ENCODE data around the gene SSX2B.
"Not testable (repeated sequence)": the region's sequence is repeated elsewhere in the genome, so short reads cannot be mapped to it uniquely, and the experiment has no call there.

The SSX2B gene, protein sequence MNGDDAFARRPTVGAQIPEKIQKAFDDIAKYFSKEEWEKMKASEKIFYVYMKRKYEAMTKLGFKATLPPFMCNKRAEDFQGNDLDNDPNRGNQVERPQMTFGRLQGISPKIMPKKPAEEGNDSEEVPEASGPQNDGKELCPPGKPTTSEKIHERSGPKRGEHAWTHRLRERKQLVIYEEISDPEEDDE

DNA sequence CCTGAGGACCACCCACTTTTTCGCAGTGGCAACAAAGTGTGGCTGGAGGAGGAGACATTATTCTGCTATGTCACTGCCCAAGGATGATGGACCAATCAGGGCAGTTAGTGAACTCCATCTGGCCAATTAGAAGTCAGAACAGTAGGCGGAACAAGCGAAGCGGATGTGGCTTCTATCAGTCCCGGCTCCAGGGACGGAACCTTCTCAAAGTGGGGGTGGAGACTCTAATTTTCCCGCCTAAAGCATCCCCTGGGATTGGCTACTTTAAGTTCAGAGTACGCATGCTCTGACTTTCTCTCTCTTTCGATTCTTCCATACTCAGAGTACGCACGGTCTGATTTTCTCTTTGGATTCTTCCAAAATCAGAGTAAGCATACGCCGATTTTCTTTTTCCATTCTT, at the start of gene SSX2B:
Gene SSX2B, plus strand, starts transcription at position 301 of the 400 bp plus-strand sequence. CDS start 1,429 bp downstream, outside the sequence.
- DNase-seq (ENCODE audit: low spot score); in situ Hi-C loops (cut with MboI; ENCODE audit: low pct_unique_long_range_greater_than_20kb, low sequenced_read_pairs, unreplicated experiment): not testable (repeated sequence)

DNA sequence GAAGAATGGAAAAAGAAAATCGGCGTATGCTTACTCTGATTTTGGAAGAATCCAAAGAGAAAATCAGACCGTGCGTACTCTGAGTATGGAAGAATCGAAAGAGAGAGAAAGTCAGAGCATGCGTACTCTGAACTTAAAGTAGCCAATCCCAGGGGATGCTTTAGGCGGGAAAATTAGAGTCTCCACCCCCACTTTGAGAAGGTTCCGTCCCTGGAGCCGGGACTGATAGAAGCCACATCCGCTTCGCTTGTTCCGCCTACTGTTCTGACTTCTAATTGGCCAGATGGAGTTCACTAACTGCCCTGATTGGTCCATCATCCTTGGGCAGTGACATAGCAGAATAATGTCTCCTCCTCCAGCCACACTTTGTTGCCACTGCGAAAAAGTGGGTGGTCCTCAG, 44.0 kb upstream of the SSX2B start, which contains the start of gene SSX2:
Gene SSX2, minus strand, starts transcription at position 101 of the 400 bp plus-strand sequence. CDS start 1,429 bp downstream, outside the sequence.
- in situ Hi-C loops (cut with MboI; ENCODE audit: low pct_unique_long_range_greater_than_20kb, low sequenced_read_pairs, unreplicated experiment); DNase-seq (ENCODE audit: low spot score): not testable (repeated sequence)

DNA sequence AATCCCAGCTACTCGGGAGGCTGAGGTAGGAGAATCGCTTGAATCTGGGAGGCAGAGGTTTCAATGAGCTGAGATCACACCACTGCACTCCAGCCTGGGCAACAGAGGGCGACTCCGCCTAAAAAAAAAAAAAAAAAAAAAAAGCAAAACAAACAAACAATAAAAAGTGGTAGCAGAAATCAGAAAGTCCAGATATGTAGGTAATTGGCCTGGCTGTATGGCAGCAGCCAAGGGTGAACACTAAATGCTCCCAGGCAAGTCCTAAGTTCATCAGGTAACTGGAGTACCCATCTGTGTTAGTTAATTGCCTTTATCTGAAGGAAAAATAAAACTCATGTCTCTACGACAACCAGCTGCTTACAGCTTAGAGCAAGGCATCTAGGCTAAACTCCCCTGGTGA, 14.9 kb downstream of the SSX2B start:
- DNase-seq (ENCODE audit: low spot score); in situ Hi-C loops (cut with MboI; ENCODE audit: low pct_unique_long_range_greater_than_20kb, low sequenced_read_pairs, unreplicated experiment): not testable (repeated sequence)

DNA sequence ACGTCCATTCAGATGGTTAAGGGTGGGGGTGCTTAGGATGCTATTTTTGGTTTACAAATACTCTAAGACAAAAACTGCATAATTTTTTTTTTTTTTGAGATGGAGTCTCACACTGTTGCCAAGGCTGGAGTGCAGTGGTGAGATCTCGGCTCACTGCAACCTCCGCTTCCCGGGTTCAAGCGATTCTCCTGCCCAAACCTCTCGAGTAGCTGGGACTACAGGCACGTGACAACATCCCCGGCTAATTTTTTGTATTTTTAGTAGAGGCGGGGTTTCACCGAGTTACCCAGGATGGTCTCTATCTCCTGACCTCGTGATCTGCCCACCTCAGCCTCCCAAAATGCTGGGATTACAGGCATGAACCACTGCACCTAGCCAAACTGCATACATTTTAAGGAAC, 22.5 kb downstream of the SSX2B start:
- DNase-seq (ENCODE audit: low spot score); in situ Hi-C loops (cut with MboI; ENCODE audit: low pct_unique_long_range_greater_than_20kb, low sequenced_read_pairs, unreplicated experiment): not testable (repeated sequence)

DNA sequence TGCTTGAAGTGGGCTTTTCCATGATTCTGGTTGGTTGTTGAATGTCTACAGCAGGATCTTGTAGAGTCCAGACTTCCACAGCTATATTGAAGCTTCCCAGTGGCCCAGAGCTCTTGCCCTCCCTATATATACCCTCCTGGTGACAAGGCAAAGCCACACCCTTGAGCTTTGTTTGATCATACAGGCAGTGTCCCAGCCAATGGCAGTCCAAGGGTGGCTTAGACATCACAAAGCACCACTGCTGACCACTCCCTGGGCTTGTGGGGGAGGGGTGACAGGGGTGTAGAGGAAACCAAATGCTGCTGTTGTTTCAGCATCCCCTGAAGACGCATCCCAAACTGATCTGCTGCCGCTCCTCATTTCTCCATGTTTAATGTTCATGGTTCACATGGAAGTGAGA, 46.3 kb downstream of the SSX2B start, which contains the start of gene SPANXN5:
Gene SPANXN5, minus strand, starts transcription at position 101 of the 400 bp plus-strand sequence. Its CDS starts 79 bp downstream, at position 22.
- in situ Hi-C loops (cut with MboI; ENCODE audit: low pct_unique_long_range_greater_than_20kb, low sequenced_read_pairs, unreplicated experiment) = not testable (repeated sequence)

DNA sequence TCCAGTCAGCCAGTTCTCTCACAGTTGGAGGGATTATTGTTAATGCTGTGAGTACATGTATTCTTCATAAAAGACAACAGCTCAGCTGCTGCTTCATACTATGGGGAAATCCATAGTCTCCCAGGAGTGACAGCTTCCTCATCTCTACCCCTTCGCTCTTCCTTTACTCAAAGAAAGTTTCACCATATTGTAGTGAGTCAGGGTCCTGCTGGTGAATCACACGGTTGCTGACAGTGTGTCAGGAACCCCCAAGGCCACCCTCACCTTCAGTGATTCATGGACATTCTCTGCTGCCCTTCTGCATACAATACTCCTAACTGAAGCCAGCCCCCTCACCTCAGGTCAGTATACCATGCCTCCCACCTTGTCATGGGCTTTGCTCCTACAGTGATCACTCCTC, 53.8 kb downstream of the SSX2B start:
- DNase-seq (ENCODE audit: low spot score); in situ Hi-C loops (cut with MboI; ENCODE audit: low pct_unique_long_range_greater_than_20kb, low sequenced_read_pairs, unreplicated experiment): not testable (repeated sequence)

More for the DNA sequence above, 46.3 kb downstream of the SSX2B start, which contains the start of gene SPANXN5:
- not testable (repeated sequence) for DNase-seq (ENCODE audit: low spot score)
